ENCODE data around the gene U2AF1L4.

GRCh38 chr19:35764432-35765315 lies 19.5 kb upstream of the U2AF1L4 start:
- TF ChIP-seq ZNF362 (tag by site-specific recombination; IDR thresholded peaks at IDR 0.05): no peak
- no peak for TF ChIP-seq ZNF138 (tag by site-specific recombination; IDR thresholded peaks at IDR 0.05; ENCODE audit: borderline replicate concordance)
- no peak for TF ChIP-seq ZNF664 (tag by site-specific recombination; IDR thresholded peaks at IDR 0.05)
- no peak for TF ChIP-seq CTCF (tag by site-specific recombination; IDR thresholded peaks at IDR 0.05)
- no peak for TF ChIP-seq ZNF248 (tag by site-specific recombination; IDR thresholded peaks at IDR 0.05)
- TF ChIP-seq SP2 (tag by site-specific recombination; IDR thresholded peaks at IDR 0.05): no peak

All from HEK293 (cell line).